ENCODE data around the gene DGCR6.
"Not testable (repeated sequence)": the region's sequence is repeated elsewhere in the genome, so short reads cannot be mapped to it uniquely, and the experiment has no call there.

The DGCR6 gene

GRCh38 chr22:18905540-18906409, at the start of gene DGCR6:
Gene DGCR6 (plus strand): TSS chr22:18906320. CDS start chr22:18906375, 55 bp downstream.
- no peak for DNase-seq (ENCODE audit: low read depth)

GRCh38 chr22:18859314-18859713, 46.8 kb upstream of the DGCR6 start:
- not testable (repeated sequence) for DNase-seq (ENCODE audit: low read depth)

GRCh38 chr22:18881260-18881659, 24.9 kb upstream of the DGCR6 start:
- peak; percentile 80 for DNase-seq (ENCODE audit: low read depth)

- DNase-seq (ENCODE audit: low read depth) = not testable (repeated sequence)
Measured at GRCh38 chr22:18884465-18884864, 21.7 kb upstream of the DGCR6 start.

- DNase-seq (ENCODE audit: low read depth) = no peak
Measured at GRCh38 chr22:18888115-18888514, 18.0 kb upstream of the DGCR6 start.

DNA sequence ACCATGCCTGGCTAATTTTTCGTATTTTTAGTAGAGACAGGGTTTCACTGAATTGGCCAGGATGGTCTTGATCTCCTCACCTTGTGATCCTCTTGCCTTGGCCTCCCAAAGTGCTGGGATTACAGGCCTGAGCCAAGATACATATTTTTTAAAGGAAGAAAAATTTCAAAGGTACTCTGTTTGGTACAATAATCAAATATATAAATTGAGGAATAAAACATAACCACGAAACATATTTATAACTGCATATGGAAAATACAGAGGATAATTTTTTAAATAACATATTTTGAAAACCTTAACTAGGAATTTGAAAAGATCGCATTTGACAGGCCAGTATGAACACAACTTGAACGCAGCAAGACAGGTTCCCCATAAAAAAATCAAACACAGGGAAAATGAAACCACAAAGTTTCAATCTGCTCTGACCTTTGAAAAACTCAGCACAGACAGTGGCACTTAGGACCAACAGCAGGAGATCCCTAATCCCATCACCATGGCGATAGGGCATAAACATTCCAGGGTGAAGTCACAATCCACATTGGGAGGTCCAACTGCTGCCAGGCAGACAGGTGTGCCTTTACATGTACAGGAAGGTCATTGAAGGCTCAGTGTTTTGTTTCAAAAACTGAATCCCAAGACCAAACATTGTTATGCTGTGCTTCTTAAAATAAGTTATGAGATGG, 15.5 kb upstream of the DGCR6 start:
- not testable (repeated sequence) for DNase-seq (ENCODE audit: low read depth)

- not testable (repeated sequence) for DNase-seq (ENCODE audit: low read depth)
Measured at GRCh38 chr22:18893775-18894174, 12.3 kb upstream of the DGCR6 start.

DNA sequence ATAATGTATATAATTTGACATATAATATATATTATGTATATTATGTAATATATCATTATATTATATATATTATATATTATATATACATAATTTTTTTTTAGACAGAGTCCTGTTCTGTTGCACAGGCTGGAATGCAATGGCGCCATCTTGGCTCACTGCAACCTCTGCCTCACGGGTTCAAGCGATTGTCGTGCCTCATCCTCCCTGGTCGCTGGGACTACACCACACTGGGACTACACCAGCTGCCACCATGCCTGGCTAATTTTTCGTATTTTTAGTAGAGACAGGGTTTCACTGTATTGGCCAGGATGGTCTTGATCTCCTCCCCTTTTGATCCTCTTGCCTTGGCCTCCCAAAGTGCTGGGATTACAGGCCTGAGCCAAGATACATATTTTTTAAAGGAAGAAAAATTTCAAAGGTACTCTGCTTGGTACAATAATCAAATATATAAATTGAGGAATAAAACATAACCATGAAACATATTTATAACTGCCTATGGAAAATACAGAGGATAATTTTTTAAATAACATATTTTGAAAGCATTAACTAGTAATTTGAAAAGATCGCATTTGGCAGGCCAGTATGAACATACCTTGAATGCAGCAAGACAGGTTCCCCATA, 10.0 kb upstream of the DGCR6 start:
- not testable (repeated sequence) for DNase-seq (ENCODE audit: low read depth)

DNA sequence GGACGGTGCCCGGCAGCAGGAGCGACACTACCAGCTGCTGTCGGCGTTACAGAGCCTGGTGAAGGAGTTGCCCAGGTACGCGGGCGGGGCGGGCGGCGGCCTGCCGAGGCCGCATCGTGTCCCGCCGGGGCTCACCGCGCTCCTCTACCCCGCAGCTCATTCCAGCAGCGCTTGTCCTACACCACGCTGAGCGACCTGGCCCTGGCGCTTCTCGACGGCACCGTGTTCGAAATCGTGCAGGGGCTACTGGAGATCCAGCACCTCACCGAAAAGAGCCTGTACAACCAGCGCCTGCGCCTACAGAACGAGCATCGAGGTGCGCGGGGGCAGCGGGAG, 258 bp downstream of the DGCR6 start:
- DNase-seq (ENCODE audit: low read depth) = not testable (repeated sequence)

DNA sequence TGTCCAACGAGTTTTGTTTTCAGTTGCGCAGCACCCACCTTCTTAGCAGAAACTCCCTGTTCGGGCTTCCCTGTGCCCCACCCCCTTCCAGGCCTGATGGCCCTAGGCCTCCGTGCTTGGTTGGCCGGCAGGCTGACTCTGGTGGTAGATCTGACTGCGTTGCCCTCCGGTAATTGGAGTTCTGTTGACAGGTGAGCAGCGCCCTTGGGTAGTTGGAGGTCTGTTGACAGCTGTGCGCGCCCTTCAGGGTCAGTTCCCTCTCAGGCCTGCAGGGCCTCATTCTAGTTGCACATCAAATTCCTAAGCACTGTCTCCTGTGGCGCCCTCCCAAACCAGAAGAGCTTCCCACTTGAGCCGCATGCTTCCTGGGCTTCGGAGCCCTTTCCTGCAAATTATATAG, 776 bp downstream of the DGCR6 start:
- DNase-seq (ENCODE audit: low read depth) = no peak

DNA sequence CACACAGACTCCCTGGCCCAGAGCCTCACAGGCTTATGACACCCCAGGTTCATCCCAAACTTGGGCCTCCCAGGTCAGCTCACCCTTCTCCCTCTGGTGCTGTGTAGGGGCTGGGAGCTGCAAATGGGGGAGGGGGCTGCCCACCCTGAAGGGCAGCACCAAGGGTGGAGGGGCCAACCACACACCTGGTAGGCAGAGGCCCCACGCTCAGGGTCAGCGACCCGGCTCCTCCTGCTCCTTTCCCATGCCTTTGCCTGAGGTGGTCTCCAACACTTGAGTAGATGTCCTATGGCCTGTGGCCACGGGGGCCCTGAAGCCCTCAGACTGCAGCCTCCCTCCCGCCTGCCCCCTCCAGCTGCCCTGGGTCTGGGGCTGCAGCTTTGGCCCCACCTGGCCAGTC, 3.4 kb downstream of the DGCR6 start:
- DNase-seq (ENCODE audit: low read depth) = no peak

GRCh38 chr22:18911535-18911934, 5.4 kb downstream of the DGCR6 start:
- not testable (repeated sequence) for DNase-seq (ENCODE audit: low read depth)

DNA sequence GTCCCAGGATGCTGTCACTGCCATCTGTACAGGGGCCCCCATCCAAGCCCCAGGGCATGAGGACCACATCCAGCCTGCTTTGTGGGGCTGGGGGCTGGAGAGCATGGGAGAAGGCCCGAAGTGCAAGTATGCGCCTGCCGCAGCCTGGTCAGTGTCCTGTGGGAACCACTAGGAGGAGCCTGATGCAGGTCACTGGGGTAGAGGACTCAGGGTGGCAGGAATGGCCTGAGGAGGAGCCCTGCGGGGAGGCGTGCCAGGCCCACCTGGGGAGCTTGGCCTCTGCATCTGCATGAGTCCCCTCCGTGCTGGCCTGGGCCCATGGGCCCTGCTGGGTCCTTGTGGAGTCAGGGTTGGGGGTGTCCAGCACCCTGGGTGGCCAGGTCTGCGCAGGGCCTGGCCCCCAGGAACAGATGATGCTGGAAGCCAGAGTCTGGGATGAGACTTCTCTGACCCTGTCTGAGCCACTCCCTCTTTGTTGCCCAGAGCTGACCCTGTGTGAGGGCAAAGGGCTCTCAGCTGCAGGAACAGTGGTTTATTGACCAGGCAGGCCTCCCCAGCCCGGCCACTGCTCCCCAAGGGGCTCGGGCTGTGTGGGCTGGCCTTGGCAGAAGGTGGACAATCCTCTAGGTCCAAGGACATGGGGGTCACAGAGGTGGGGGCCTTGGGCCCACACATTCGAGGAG, 6.3 kb downstream of the DGCR6 start:
- not testable (repeated sequence) for DNase-seq (ENCODE audit: low read depth)

DNA sequence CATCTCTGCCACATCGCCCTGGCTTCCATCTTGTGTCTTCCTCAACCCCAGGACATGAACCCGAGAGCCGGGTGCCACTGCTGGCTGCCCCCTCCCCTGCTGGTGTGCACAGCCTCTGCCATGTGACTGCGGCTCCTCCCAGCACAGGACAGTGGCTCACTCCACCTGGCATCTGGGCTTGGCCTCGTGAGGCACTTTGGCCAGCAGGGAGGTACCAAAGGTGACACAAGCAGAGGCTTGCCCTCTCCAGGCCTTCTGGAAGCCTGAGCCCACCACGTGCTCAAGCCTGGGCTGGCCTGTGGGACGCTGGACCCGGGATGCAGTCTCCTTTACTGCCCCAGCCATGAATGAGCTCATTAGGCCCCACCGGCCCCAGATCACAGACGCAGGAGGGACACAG, 8.4 kb downstream of the DGCR6 start:
- not testable (repeated sequence) for DNase-seq (ENCODE audit: low read depth)

GRCh38 chr22:18915550-18915949, 9.4 kb downstream of the DGCR6 start:
- not testable (repeated sequence) for DNase-seq (ENCODE audit: low read depth)

GRCh38 chr22:18917818-18918217, 11.7 kb downstream of the DGCR6 start:
- not testable (repeated sequence) for DNase-seq (ENCODE audit: low read depth)

DNA sequence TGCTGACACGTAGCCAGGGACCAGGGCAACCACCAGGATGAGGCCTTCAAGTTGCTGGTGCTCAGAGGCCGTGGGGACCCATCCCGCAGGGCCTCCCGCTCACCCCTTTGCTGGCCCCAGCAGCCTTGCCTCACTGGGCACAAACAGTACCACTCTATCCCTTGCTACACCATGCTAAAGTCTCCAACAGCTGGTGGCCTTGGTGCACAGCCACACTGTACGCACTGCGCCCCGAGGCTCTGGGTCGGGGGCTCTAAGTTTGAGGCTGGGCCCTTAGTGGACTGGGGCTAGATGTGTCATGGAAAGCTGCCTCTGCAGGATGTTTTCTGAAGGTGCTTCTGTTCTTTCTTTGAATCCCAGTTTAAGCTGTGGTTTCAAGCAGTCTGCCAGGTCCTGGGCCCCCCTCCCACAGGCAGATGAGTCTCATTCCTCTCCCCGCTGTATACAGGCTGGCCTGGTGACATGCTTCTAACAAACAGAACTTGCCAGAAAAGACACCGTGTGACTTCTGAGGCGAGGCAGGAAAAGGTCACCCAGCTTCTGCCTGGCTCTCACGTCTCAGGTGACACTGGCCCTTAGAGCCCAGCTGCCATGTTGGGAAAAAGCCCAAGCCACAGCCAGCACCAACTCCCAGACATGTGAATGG, 14.3 kb downstream of the DGCR6 start:
- not testable (repeated sequence) for DNase-seq (ENCODE audit: low read depth)

GRCh38 chr22:18925368-18926064, 19.4 kb downstream of the DGCR6 start:
- no peak for DNase-seq (ENCODE audit: low read depth)

GRCh38 chr22:18927020-18927419, 20.9 kb downstream of the DGCR6 start:
- no peak for DNase-seq (ENCODE audit: low read depth)

DNA sequence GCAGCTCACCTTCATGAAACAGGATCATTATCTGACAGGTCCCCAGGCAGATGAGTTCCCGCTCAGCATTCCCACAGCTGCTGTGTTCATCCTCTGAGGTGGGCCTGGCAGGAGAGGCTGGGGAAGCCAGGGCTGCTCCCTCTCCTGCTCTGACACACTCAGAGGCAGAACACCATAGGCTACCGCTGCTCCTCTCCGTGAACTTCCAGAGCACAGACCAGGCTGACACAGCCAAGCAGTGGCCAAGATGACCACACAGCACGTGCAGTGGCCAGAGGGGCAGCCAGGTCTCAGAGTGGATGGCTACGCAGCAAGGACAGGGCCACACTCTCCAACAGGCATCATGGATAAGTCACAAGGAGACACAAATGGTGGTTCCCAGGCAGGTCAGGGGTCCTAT, 21.5 kb downstream of the DGCR6 start:
- no peak for DNase-seq (ENCODE audit: low read depth)

GRCh38 chr22:18929459-18929858, 23.3 kb downstream of the DGCR6 start:
- DNase-seq (ENCODE audit: low read depth) = no peak
